ENCODE results near the gene RFC5. TPM values are rescaled to one million over a fixed set of nuclear protein-coding genes. Genes with fewer than 3 reads are reported as not detected.

The RFC5 gene
- total and polyA plus RNA-seq, 10 of the 15 experiments (the other 5 are each of a cell fraction or from before 2014, with no cell fraction given), result 30.9 to 73.3 (median 53.5) TPM

GRCh38 chr12:118065380-118065779, 48.9 kb downstream of the RFC5 start:
- ATAC-seq (peak; percentile 20; the same call in 1 of the 3 replicates), FAIRE-seq (no peak), DNase-seq (ENCODE audit: low read depth, low spot score) (no peak)
- Histone ChIP-seq H3K4me3 (no peak overlapping the region), H3K4me2 (ENCODE audit: control insufficient read depth, insufficient read depth) (0 out of 2 replicates have a peak overlapping the region, but pooled peaks have one; percentile 23), H3K9ac (ENCODE audit: control insufficient read depth, insufficient read depth, low read length) (no peak overlapping the region), H2AFZ (ENCODE audit: control insufficient read depth, low read depth, low read length) (no peak overlapping the region; the same call in none of the 2 replicates), H3K9me3 (replicated peaks; ENCODE audit: control insufficient read depth, insufficient read depth, low read length) (no peaks in the 10 kb centered on the region), H3K79me2 (ENCODE audit: control insufficient read depth, insufficient read depth, low read length) (peaks cover 17% of the 10 kb centered on the region), H3K27ac (ENCODE audit: control insufficient read depth, insufficient read depth) (no peak overlapping the region), H3K27me3 (replicated peaks in 1 of 2; ENCODE audit: control insufficient read depth in 2 of 2, insufficient read depth in 2 of 2, low read length in 1 of 2) (no peaks in the 10 kb centered on the region), H4K20me1 (ENCODE audit: control insufficient read depth, insufficient read depth) (no peaks in the 10 kb centered on the region), H3K36me3 (ENCODE audit: control insufficient read depth in 2 of 2, insufficient read depth in 2 of 2, low read length in 1 of 2) (no peaks in the 10 kb centered on the region), H3K4me1 (ENCODE audit: control insufficient read depth, insufficient read depth, low read length) (peaks cover 13% of the 10 kb centered on the region)
- WGBS (ENCODE audit: insufficient coverage, insufficient replicate concordance, low lambda C conversion rate, missing lambda C conversion rate), result 61% methylated on average over 1 of the region's 1 CpG
- SMC1A ChIA-PET (ENCODE audit: uncharacterized antibody, unreplicated experiment), result interaction anchor here (1.2 to 1.8 kb wide), 5 partner anchors 12 to 190 kb away, joined by 3 to 10 read pairs (median 4); no protein-coding TSS in a partner anchor
- POLR2A ChIA-PET, result interaction anchor here (0.7 kb wide), 1 partner anchor 72 kb away, joined by 4 read pairs; no protein-coding TSS in a partner anchor
- no TSS peak for BruUV-seq (replicated peaks)
- CTCF ChIA-PET, result interaction anchor here (0.6 to 5.3 kb wide), 13 partner anchors 10 to 1662 kb away, joined by 3 to 42 read pairs (median 4); partner anchors contain the start of gene SUDS3
- intact Hi-C loops (cut with micrococcal nuclease; ENCODE audit: unreplicated experiment), result no loop called here
- RAD21 ChIA-PET (ENCODE audit: unreplicated experiment), result interaction anchor here (1.0 to 2.7 kb wide), 6 partner anchors 9 to 310 kb away, joined by 3 to 8 read pairs (median 3); partner anchors contain the start of gene PEBP1
- TF ChIP-seq EGR1 (IDR thresholded peaks at IDR 0.05; ENCODE audit: borderline replicate concordance in 1 of 2, low read depth in 2 of 2, low read length in 2 of 2), result no peak
- 0 out of 2 replicates have a peak, but pooled peaks have one; percentile 8 for TF ChIP-seq SPI1 (IDR thresholded peaks at IDR 0.05; ENCODE audit: borderline replicate concordance, insufficient read depth, low read depth, low read length)
- TF ChIP-seq EED (IDR thresholded peaks at IDR 0.05; ENCODE audit: low read depth), result no peak
- in situ Hi-C loops (cut with MboI), result no loop called here

DNA sequence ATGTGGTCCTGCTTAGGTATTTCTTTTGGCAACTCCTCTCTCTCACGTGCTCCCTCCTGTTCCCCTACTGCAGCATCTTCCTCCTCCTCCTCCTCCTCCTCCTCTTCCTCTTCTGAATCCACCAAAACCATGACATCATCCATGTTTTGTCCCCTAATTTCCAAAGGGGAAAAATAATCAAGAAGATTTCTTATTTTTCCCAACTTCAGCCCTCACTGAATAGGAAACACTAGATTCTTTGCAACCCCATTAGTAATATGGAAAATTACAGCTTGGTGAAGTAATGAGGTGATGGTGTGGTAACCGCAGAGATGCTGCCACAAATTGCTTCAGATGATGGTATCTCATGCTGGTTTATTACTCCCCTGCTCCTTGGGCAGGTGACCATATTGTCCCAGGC, 51.9 kb downstream of the RFC5 start:
- H3K4me3 ChIP-seq, result no peak overlapping the region
- H3K4me2 ChIP-seq (ENCODE audit: control insufficient read depth, insufficient read depth), result no peak overlapping the region
- ChIA-PET POLR2A (interaction anchor here (0.6 kb wide), 2 partner anchors 10 to 278 kb away, joined by 4 to 10 read pairs; no protein-coding TSS in a partner anchor), RAD21 (ENCODE audit: unreplicated experiment) (no interaction called here), CTCF (interaction anchor here (5.3 kb wide), 1 partner anchor 13 kb away, joined by 42 read pairs; no protein-coding TSS in a partner anchor), SMC1A (ENCODE audit: uncharacterized antibody, unreplicated experiment) (interaction anchor here (0.7 kb wide), 1 partner anchor 12 kb away, joined by 3 read pairs; no protein-coding TSS in a partner anchor)
- 34% methylated on average over 2 of the region's 2 CpGs for WGBS (ENCODE audit: insufficient coverage, insufficient replicate concordance, low lambda C conversion rate, missing lambda C conversion rate)
- DNase-seq (ENCODE audit: low read depth, low spot score) (no peak), FAIRE-seq (no peak), ATAC-seq (no peak)
- intact Hi-C loops (cut with micrococcal nuclease; ENCODE audit: unreplicated experiment) (no loop called here), in situ Hi-C loops (cut with MboI) (no loop called here)
- H3K27ac ChIP-seq (ENCODE audit: control insufficient read depth, insufficient read depth), result no peak overlapping the region
- H3K9me3 ChIP-seq (replicated peaks; ENCODE audit: control insufficient read depth, insufficient read depth, low read length), result no peaks in the 10 kb centered on the region
- no peaks in the 10 kb centered on the region for H3K27me3 ChIP-seq (replicated peaks in 1 of 2; ENCODE audit: control insufficient read depth in 2 of 2, insufficient read depth in 2 of 2, low read length in 1 of 2)
- H2AFZ ChIP-seq (ENCODE audit: control insufficient read depth, low read depth, low read length), result no peak overlapping the region
- H3K9ac ChIP-seq (ENCODE audit: control insufficient read depth, insufficient read depth, low read length), result no peak overlapping the region
- no TSS peak for BruUV-seq (replicated peaks)
- no peaks in the 10 kb centered on the region for H3K79me2 ChIP-seq (ENCODE audit: control insufficient read depth, insufficient read depth, low read length)
- no peaks in the 10 kb centered on the region for H3K36me3 ChIP-seq (ENCODE audit: control insufficient read depth in 2 of 2, insufficient read depth in 2 of 2, low read length in 1 of 2)
- peaks cover 13% of the 10 kb centered on the region for H3K4me1 ChIP-seq (ENCODE audit: control insufficient read depth, insufficient read depth, low read length)
- no peaks in the 10 kb centered on the region for H4K20me1 ChIP-seq (ENCODE audit: control insufficient read depth, insufficient read depth)
- TF ChIP-seq TCF7 (IDR thresholded peaks at IDR 0.05; ENCODE audit: borderline replicate concordance) (no peak), POLR2AphosphoS5 (IDR thresholded peaks at IDR 0.05; ENCODE audit: low read length) (no peak), CBX3 (IDR thresholded peaks at IDR 0.05; ENCODE audit: borderline replicate concordance, low read depth) (no peak), SMC3 (IDR thresholded peaks at IDR 0.05; ENCODE audit: borderline replicate concordance, low read length) (no peak), RAD51 (IDR thresholded peaks at IDR 0.05) (no peak), FOXK2 (IDR thresholded peaks at IDR 0.05) (no peak), HDGF (IDR thresholded peaks at IDR 0.05) (no peak), HDAC2 (IDR thresholded peaks at IDR 0.05) (no peak), PML (IDR thresholded peaks at IDR 0.05; ENCODE audit: low read length) (no peak), SP1 (IDR thresholded peaks at IDR 0.05; ENCODE audit: low read depth, low read length) (no peak), EP300 (IDR thresholded peaks at IDR 0.05; ENCODE audit: borderline replicate concordance in 1 of 2, control insufficient read depth in 1 of 2, low read depth in 2 of 2, low read length in 2 of 2) (no peak), WRNIP1 (IDR thresholded peaks at IDR 0.05; ENCODE audit: borderline replicate concordance, low read depth, low read length) (no peak), MEF2A (IDR thresholded peaks at IDR 0.05; ENCODE audit: insufficient read depth, low read depth, low read length) (no peak)
- TF ChIP-seq, protein P1, sequence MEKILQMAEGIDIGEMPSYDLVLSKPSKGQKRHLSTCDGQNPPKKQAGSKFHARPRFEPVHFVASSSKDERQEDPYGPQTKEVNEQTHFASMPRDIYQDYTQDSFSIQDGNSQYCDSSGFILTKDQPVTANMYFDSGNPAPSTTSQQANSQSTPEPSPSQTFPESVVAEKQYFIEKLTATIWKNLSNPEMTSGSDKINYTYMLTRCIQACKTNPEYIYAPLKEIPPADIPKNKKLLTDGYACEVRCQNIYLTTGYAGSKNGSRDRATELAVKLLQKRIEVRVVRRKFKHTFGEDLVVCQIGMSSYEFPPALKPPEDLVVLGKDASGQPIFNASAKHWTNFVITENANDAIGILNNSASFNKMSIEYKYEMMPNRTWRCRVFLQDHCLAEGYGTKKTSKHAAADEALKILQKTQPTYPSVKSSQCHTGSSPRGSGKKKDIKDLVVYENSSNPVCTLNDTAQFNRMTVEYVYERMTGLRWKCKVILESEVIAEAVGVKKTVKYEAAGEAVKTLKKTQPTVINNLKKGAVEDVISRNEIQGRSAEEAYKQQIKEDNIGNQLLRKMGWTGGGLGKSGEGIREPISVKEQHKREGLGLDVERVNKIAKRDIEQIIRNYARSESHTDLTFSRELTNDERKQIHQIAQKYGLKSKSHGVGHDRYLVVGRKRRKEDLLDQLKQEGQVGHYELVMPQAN (conservative IDR thresholded peaks at IDR 0.05), result no peak

Measured in GM12878 (cell line).